GM12878 (cell line): ENCODE results near the gene RCOR1. TPM values are rescaled to one million over a fixed set of nuclear protein-coding genes. Genes with fewer than 3 reads are reported as not detected.
A peak's percentile ranks its signal among the peaks of the same experiment; 100 is the strongest.

ENCODE experiments used
- ATAC-seq: fragments of 200-7000 bp; cut with Tn5 transposase; 3 replicates; pipeline ENCODE4 v1.9.1; 2020; ENCODE audit warnings: mild to moderate bottlenecking, moderate library complexity
- BruUV-seq: library from RNA; stranded (reverse); fragments of 400-500 nt; replicated peaks from 2 replicates; lab custom pipeline; 2021; lab: Mats Ljungman, UMichigan
- CTCF ChIA-PET: fragments of 300-600 bp; sonication (Branson Sonifier 250); formaldehyde crosslinking; extraction: SDS; loops from one replicate; lab custom pipeline; 2021; ENCODE audit warnings: inconsistent platforms; lab: Yijun Ruan, JAX
- POLR2A ChIA-PET: fragments of 350-600 bp; formaldehyde crosslinking; extraction: SDS; loops from one replicate; lab custom pipeline; 2021; ENCODE audit warnings: inconsistent platforms; lab: Charles Lee
- RAD21 ChIA-PET: fragments of 300-600 bp; sonication (Branson Sonifier 250); formaldehyde crosslinking; loops from one replicate; lab custom pipeline; 2023; ENCODE audit warnings: antibody characterized with exemption; ENCODE audit not compliant: unreplicated experiment; lab: Charles Lee
- SMC1A ChIA-PET: fragments of 300-600 bp; sonication (Branson Sonifier 250); formaldehyde crosslinking; loops from one replicate; lab custom pipeline; 2023; ENCODE audit not compliant: unreplicated experiment, uncharacterized antibody; lab: Charles Lee
- DNase-seq: peaks from one replicate; pipeline ENCODE4 v3.0.0-alpha.2; 2011; ENCODE audit warnings: low read depth, low spot score
- FAIRE-seq: peaks from 3 replicates; lab custom pipeline; 2011; peaks lifted over from hg19 to GRCh38; lab: Jason Lieb, UNC
- H2AFZ ChIP-seq: 2 replicates; pipeline ENCODE4 v1.6.0; 2011; ENCODE audit warnings: low read depth, low read length, control low read depth; ENCODE audit not compliant: control insufficient read depth
- H3K27ac ChIP-seq: 2 replicates; pipeline ENCODE4 v1.5.1; 2011; ENCODE audit warnings: control low read depth; ENCODE audit not compliant: control insufficient read depth, insufficient read depth
- H3K27me3 ChIP-seq, 2 experiments: replicated peaks in 1 of 2; 2 replicates each; pipeline versions ENCODE4 v1.6.0 to v1.6.1; 2011; ENCODE audit warnings: low read length in 1 of 2; ENCODE audit not compliant: control insufficient read depth in 2 of 2, insufficient read depth in 2 of 2
- H3K36me3 ChIP-seq, 2 experiments: 2 replicates each; pipeline ENCODE4 v1.5.1; 2011; ENCODE audit warnings: low read length in 1 of 2; ENCODE audit not compliant: control insufficient read depth in 2 of 2, insufficient read depth in 2 of 2
- H3K4me1 ChIP-seq: 2 replicates; pipeline ENCODE4 v1.6.1; 2011; ENCODE audit warnings: mild to moderate bottlenecking, low read length, moderate library complexity, mixed read lengths; ENCODE audit not compliant: control insufficient read depth, insufficient read depth
- H3K4me2 ChIP-seq: 2 replicates; pipeline ENCODE4 v1.6.0; 2011; ENCODE audit warnings: control low read depth; ENCODE audit not compliant: control insufficient read depth, insufficient read depth
- H3K4me3 ChIP-seq: fragments of 200-600 bp; sonication (generic); 2 replicates; pipeline ENCODE4 v1.5.1; 2016
- H3K79me2 ChIP-seq: 2 replicates; pipeline ENCODE4 v1.6.0; 2011; ENCODE audit warnings: low read length; ENCODE audit not compliant: control insufficient read depth, insufficient read depth
- H3K9ac ChIP-seq: 2 replicates; pipeline ENCODE4 v1.8.0; 2011; ENCODE audit warnings: low read length, control low read depth, mixed read lengths; ENCODE audit not compliant: control insufficient read depth, insufficient read depth
- H3K9me3 ChIP-seq: replicated peaks from 3 replicates; pipeline ENCODE4 v1.5.1; 2011; ENCODE audit warnings: mild to moderate bottlenecking, low read length; ENCODE audit not compliant: control insufficient read depth, insufficient read depth
- H4K20me1 ChIP-seq: 2 replicates; pipeline ENCODE4 v1.6.0; 2011; ENCODE audit not compliant: control insufficient read depth, insufficient read depth
- CBX3 ChIP-seq: fragments of 200-600 bp; sonication (generic); IDR thresholded peaks from 2 replicates; pipeline ENCODE4 v1.6.1; 2016; ENCODE audit warnings: low read depth, borderline replicate concordance
- CHD1 ChIP-seq: IDR thresholded peaks from 2 replicates; pipeline ENCODE4 v1.6.1; 2012; ENCODE audit warnings: low read depth, low read length, improper control_type of control experiment
- E4F1 ChIP-seq: fragments of 450-650 bp; IDR thresholded peaks from 2 replicates; pipeline ENCODE4 v1.6.1; 2018; ENCODE audit warnings: borderline replicate concordance, mild to moderate bottlenecking; ENCODE audit not compliant: partially characterized antibody
- IRF3 ChIP-seq: fragments of 450-650 bp; IDR thresholded peaks from 2 replicates; pipeline ENCODE4 v1.6.1; 2014; ENCODE audit warnings: mild to moderate bottlenecking
- KAT2A ChIP-seq: conservative IDR thresholded peaks from 2 replicates; pipeline ENCODE4 v1.6.1; 2011; ENCODE audit warnings: low read depth, low read length; ENCODE audit not compliant: control insufficient read depth
- NR2C2 ChIP-seq: IDR thresholded peaks from 2 replicates; pipeline ENCODE4 v1.6.1; 2011; ENCODE audit warnings: borderline replicate concordance, low read depth; ENCODE audit not compliant: control insufficient read depth, insufficient read length
- RCOR1 ChIP-seq: conservative IDR thresholded peaks from 2 replicates; pipeline ENCODE4 v1.6.1; 2012; ENCODE audit warnings: low read depth, low read length, improper control_type of control experiment
- SMARCA5 ChIP-seq: fragments of 450-650 bp; IDR thresholded peaks from 2 replicates; pipeline ENCODE4 v1.6.1; 2017; ENCODE audit warnings: mild to moderate bottlenecking
- YY1 ChIP-seq: IDR thresholded peaks from 2 replicates; pipeline ENCODE4 v1.6.1; 2011; ENCODE audit warnings: low read depth, mild to moderate bottlenecking, low read length
- WGBS: methylation state at CpG from one replicate; pipeline ENCODE4 v1.1.6; 2016; ENCODE audit warnings: low lambda C conversion rate; ENCODE audit not compliant: insufficient replicate concordance, insufficient coverage; ENCODE audit errors: missing lambda C conversion rate; 5-methylcytosine and 5-hydroxymethylcytosine counted together
- in situ Hi-C: fragments of 300-500 bp; cut with MboI; formaldehyde crosslinking; loops from 9 replicates; pipeline ENCODE4 v1.14.3; 2018; ENCODE audit warnings: mixed read lengths
- intact Hi-C: fragments of 100-400 bp; cut with micrococcal nuclease; formaldehyde crosslinking; loops from one replicate; pipeline ENCODE4 v1.14.2; 2022; ENCODE audit not compliant: unreplicated experiment
- polyA plus RNA-seq, 11 experiments: library from polyadenylated mRNA; depleted of rRNA in 4 of 11; unstranded in 6 of 11; stranded (reverse) in 5 of 11; fragments of >200 nt; fragmentation: Nextera tagmentation in 4 of 11; fragmentation: Illumina TruSeq in 1 of 11; extraction: Ambion mirVana in 4 of 11; extraction: Trizol in 1 of 11; gene quantifications; 1 replicate in 1 of 11; 2 replicates in 10 of 11; pipeline versions ENCODE4 v1.2.1 to v1.2.3, GENCODE V29; 2011 to 2016; ENCODE audit warnings: inconsistent platforms in 2 of 11, missing spikeins in 2 of 11, low read depth in 1 of 11
- total RNA-seq, 4 experiments: library from RNA; depleted of rRNA in 3 of 4; stranded (reverse); fragments of >200 nt in 3 of 4; fragmentation: Illumina TruSeq in 1 of 4; extraction: Trizol in 1 of 4; gene quantifications; 2 replicates each; pipeline versions ENCODE4 v1.2.1 to v1.2.3, GENCODE V29; 2013 to 2021
- TF ChIP-seq, protein P1 (sequence below): IDR thresholded peaks from 2 replicates; pipeline ENCODE4 v1.6.1; 2011; ENCODE audit warnings: borderline replicate concordance, low read depth, mild to moderate bottlenecking, moderate library complexity, mixed read lengths, low read length; ENCODE audit not compliant: insufficient read depth; ENCODE audit errors: extremely low read length

RCOR1 gene
- total and polyA plus RNA-seq, 10 of the 15 experiments (the other 5 are each of a cell fraction or from before 2014, with no cell fraction given): 1.6 to 12.2 (median 4.4) TPM

DNA sequence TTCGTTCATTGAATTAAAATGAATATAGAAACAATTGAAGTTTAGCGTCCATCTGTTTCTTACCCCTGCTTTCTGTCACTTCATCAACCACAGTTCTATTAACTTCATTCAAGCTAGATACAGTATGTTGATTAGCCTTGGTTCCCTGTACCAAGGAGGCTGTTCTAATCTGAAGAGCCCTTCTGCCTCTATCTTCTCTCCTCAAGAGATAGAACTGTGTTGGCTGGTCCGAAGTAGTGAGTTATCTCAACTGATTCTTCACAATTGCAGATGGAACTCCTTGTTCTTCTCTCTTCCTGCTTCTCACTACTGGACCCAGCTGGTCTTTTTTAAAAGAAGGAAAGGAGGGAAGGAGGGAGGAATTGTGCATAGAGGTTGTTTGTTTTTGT lies 102.7 kb downstream of the RCOR1 start:
- no peak overlapping the region for H3K4me2 ChIP-seq
- no peak overlapping the region for H3K9ac ChIP-seq
- in situ Hi-C loops: loop anchor here (5.0 kb wide), 1 partner anchor 217 kb away; no protein-coding TSS in a partner anchor
- ATAC-seq (0 out of 3 replicates have a peak, but pooled peaks have one; percentile 12), FAIRE-seq (no peak)
- RAD21 ChIA-PET: interaction anchor here (0.6 to 6.2 kb wide), 57 partner anchors 8 to 411 kb away, joined by 3 to 104 read pairs (median 5); no protein-coding TSS in a partner anchor
- no peaks in the 10 kb centered on the region for H3K9me3 ChIP-seq
- 0 out of 2 replicates have a peak overlapping the region, but pooled peaks have one; percentile 9 for H3K27ac ChIP-seq
- CTCF ChIA-PET: interaction anchor here (0.6 to 6.5 kb wide), 72 partner anchors 9 to 581 kb away, joined by 3 to 107 read pairs (median 5); no protein-coding TSS in a partner anchor
- BruUV-seq: no TSS peak
- H3K4me1 ChIP-seq: peaks cover 15% of the 10 kb centered on the region
- no peaks in the 10 kb centered on the region for H4K20me1 ChIP-seq
- H3K79me2 ChIP-seq: peaks cover 32% of the 10 kb centered on the region
- 48% methylated on average over 3 of the region's 3 CpGs for whole genome bisulfite sequencing
- H3K4me3 ChIP-seq: no peak overlapping the region
- TF ChIP-seq CHD1: no peak
- TF ChIP-seq CBX3: no peak
- TF ChIP-seq RCOR1: no peak
- no peak for TF ChIP-seq SMARCA5
- TF ChIP-seq KAT2A: no peak
- TF ChIP-seq, all 136 proteins: peak for 0
- H3K36me3 ChIP-seq: no peaks in the 10 kb centered on the region
- POLR2A ChIA-PET: interaction anchor here (0.5 to 2.3 kb wide), 8 partner anchors 56 to 90 kb away, joined by 3 to 11 read pairs (median 8); no protein-coding TSS in a partner anchor
- intact Hi-C loops: loop anchor here (10.0 kb wide), 2 partner anchors 360 to 600 kb away; partner anchors contain the start of gene CDC42BPB
- SMC1A ChIA-PET: interaction anchor here (0.7 to 8.5 kb wide), 63 partner anchors 9 to 696 kb away, joined by 3 to 119 read pairs (median 5); no protein-coding TSS in a partner anchor
- no peaks in the 10 kb centered on the region for H3K27me3 ChIP-seq
- no peak overlapping the region for H2AFZ ChIP-seq
- DNase-seq: no peak

GRCh38 chr14:102696332-102696731 lies 103.9 kb downstream of the RCOR1 start:
- no peak overlapping the region for H3K9ac ChIP-seq
- FAIRE-seq: no peak
- CTCF ChIA-PET: interaction anchor here (0.5 to 6.5 kb wide), 22 partner anchors 9 to 409 kb away, joined by 3 to 107 read pairs (median 16); no protein-coding TSS in a partner anchor
- TF ChIP-seq CBX3: no peak
- TF ChIP-seq E4F1: no peak
- no peak for TF ChIP-seq YY1
- TF ChIP-seq IRF3: no peak
- TF ChIP-seq SMARCA5: no peak
- TF ChIP-seq, protein P1, sequence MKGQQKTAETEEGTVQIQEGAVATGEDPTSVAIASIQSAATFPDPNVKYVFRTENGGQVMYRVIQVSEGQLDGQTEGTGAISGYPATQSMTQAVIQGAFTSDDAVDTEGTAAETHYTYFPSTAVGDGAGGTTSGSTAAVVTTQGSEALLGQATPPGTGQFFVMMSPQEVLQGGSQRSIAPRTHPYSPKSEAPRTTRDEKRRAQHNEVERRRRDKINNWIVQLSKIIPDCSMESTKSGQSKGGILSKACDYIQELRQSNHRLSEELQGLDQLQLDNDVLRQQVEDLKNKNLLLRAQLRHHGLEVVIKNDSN: no peak
- no peak for TF ChIP-seq NR2C2

More at GRCh38 chr14:102696332-102696731, 103.9 kb downstream of the RCOR1 start:
- Histone ChIP-seq H2AFZ (no peak overlapping the region), H3K4me2 (no peak overlapping the region), H4K20me1 (no peaks in the 10 kb centered on the region), H3K4me3 (no peak overlapping the region), H3K27me3 (no peaks in the 10 kb centered on the region), H3K27ac (peak overlapping the region; percentile 54), H3K9me3 (no peaks in the 10 kb centered on the region; the same call in 1 of the 3 replicates), H3K4me1 (peaks cover 15% of the 10 kb centered on the region), H3K79me2 (peaks cover 32% of the 10 kb centered on the region), H3K36me3 (0 out of 4 replicates have a peak, but pooled peaks cover 0 to 2% of the 10 kb centered on the region in 2 experiments)
- WGBS: 97% methylated on average over 8 of the region's 8 CpGs
- BruUV-seq: no TSS peak
- ChIA-PET POLR2A (interaction anchor here (0.5 to 2.3 kb wide), 7 partner anchors 11 to 218 kb away, joined by 3 to 8 read pairs (median 5); no protein-coding TSS in a partner anchor), SMC1A (interaction anchor here (0.7 to 8.5 kb wide), 22 partner anchors 8 to 378 kb away, joined by 3 to 119 read pairs (median 10); no protein-coding TSS in a partner anchor), RAD21 (interaction anchor here (0.7 to 6.2 kb wide), 25 partner anchors 12 to 404 kb away, joined by 3 to 104 read pairs (median 4); no protein-coding TSS in a partner anchor)
- DNase-seq (no peak), ATAC-seq (no peak)
- intact Hi-C loops (loop anchor here (10.0 kb wide), 2 partner anchors 358 to 598 kb away; partner anchors contain the start of gene CDC42BPB), in situ Hi-C loops (loop anchor here (5.0 kb wide), 1 partner anchor 216 kb away; no protein-coding TSS in a partner anchor)
